ENCODE measurements around the gene ARHGAP32.
"Not testable (repeated sequence)": the region's sequence is repeated elsewhere in the genome, so short reads cannot be mapped to it uniquely, and the experiment has no call there.

The ARHGAP32 gene

GRCh38 chr11:128931668-128932067 lies 260.5 kb downstream of the ARHGAP32 start:
- DNase-seq (ENCODE audit: low read depth), result no peak

- no peak for DNase-seq (ENCODE audit: low read depth)
These were observed 261.1 kb downstream of the ARHGAP32 start for GRCh38 chr11:128931066-128931465.

GRCh38 chr11:128929991-128930390 lies 262.1 kb downstream of the ARHGAP32 start:
- no peak for DNase-seq (ENCODE audit: low read depth)

GRCh38 chr11:128929468-128929867 lies 262.7 kb downstream of the ARHGAP32 start:
- DNase-seq (ENCODE audit: low read depth), result no peak

GRCh38 chr11:128928400-128928799 lies 263.7 kb downstream of the ARHGAP32 start:
- DNase-seq (ENCODE audit: low read depth), result no peak

GRCh38 chr11:128927683-128928336 lies 264.3 kb downstream of the ARHGAP32 start:
- no peak for DNase-seq (ENCODE audit: low read depth)

GRCh38 chr11:128927108-128927461 lies 265.0 kb downstream of the ARHGAP32 start:
- no peak for DNase-seq (ENCODE audit: low read depth)

GRCh38 chr11:128926437-128927107 lies 265.6 kb downstream of the ARHGAP32 start:
- DNase-seq (ENCODE audit: low read depth), result no peak

- no peak for DNase-seq (ENCODE audit: low read depth)
These were observed 266.1 kb downstream of the ARHGAP32 start for GRCh38 chr11:128926000-128926399.

- no peak for DNase-seq (ENCODE audit: low read depth)
These were observed 266.9 kb downstream of the ARHGAP32 start for GRCh38 chr11:128925250-128925600.

- DNase-seq (ENCODE audit: low read depth), result no peak
These were observed 267.4 kb downstream of the ARHGAP32 start for GRCh38 chr11:128924510-128925249.

GRCh38 chr11:128924104-128924503 lies 268.0 kb downstream of the ARHGAP32 start:
- no peak for DNase-seq (ENCODE audit: low read depth)

- DNase-seq (ENCODE audit: low read depth), result no peak
These were observed 270.3 kb downstream of the ARHGAP32 start for GRCh38 chr11:128921793-128922192.

GRCh38 chr11:128920666-128921065 lies 271.5 kb downstream of the ARHGAP32 start:
- DNase-seq (ENCODE audit: low read depth), result no peak

- not testable (repeated sequence) for DNase-seq (ENCODE audit: low read depth)
These were observed 272.5 kb downstream of the ARHGAP32 start for GRCh38 chr11:128919635-128920034.

GRCh38 chr11:128919216-128919615 lies 272.9 kb downstream of the ARHGAP32 start:
- DNase-seq (ENCODE audit: low read depth), result no peak

GRCh38 chr11:128917144-128917724 lies 274.9 kb downstream of the ARHGAP32 start:
- DNase-seq (ENCODE audit: low read depth), result no peak

GRCh38 chr11:128916681-128917080 lies 275.4 kb downstream of the ARHGAP32 start:
- DNase-seq (ENCODE audit: low read depth), result no peak

GRCh38 chr11:128916037-128916572 lies 276.0 kb downstream of the ARHGAP32 start:
- DNase-seq (ENCODE audit: low read depth), result no peak

GRCh38 chr11:128915149-128915521 lies 277.0 kb downstream of the ARHGAP32 start:
- no peak for DNase-seq (ENCODE audit: low read depth)

Measured in stimulated activated CD8-positive, alpha-beta memory T cell treated with anti-CD3 and anti-CD28 coated beads, Interleukin-15, amount 100 ng/mL, for 1 hour (primary cell).